Esophagus squamous epithelium (tissue), 5 donors: ENCODE measurements around the gene DLGAP1. TPM values are rescaled to one million over a fixed set of nuclear protein-coding genes. Genes with fewer than 3 reads are reported as not detected.

Experiments used
- DNase-seq: peaks from one replicate; lab custom pipeline; 2025; lab: John Stamatoyannopoulos, UW
- H3K27ac ChIP-seq, 4 donors: fragments of 200-600 bp; sonication (generic); one replicate each; pipeline ENCODE4 v1.5.1; 2016 to 2019; ENCODE audit warnings: mild to moderate bottlenecking in 1 of 4
- H3K27me3 ChIP-seq, 4 donors: fragments of 200-600 bp; sonication (generic); 1 replicate in 3 of 4; 2 replicates in 1 of 4; pipeline versions ENCODE4 v1.5.1 to v1.6.0; 2017 to 2021; ENCODE audit warnings: antibody characterized with exemption in 1 of 4
- H3K36me3 ChIP-seq, 3 donors: fragments of 200-600 bp; sonication (generic); one replicate each; pipeline ENCODE4 v1.5.1; 2016 to 2019
- H3K4me1 ChIP-seq, 3 donors: fragments of 200-600 bp; sonication (generic); one replicate each; pipeline ENCODE4 v1.5.1; 2017 to 2019
- H3K4me3 ChIP-seq, 4 donors: fragments of 200-600 bp; sonication (generic); 1 replicate in 3 of 4; 2 replicates in 1 of 4; pipeline ENCODE4 v1.5.1; 2016 to 2019; ENCODE audit warnings: mild to moderate bottlenecking in 2 of 4, moderate library complexity in 1 of 4
- H3K9me3 ChIP-seq, 3 donors: fragments of 200-600 bp; sonication (generic); one replicate each; pipeline ENCODE4 v1.5.1; 2016 to 2019
- CTCF ChIP-seq, 6 experiments: fragments of 450-650 bp in 4 of 6; fragments of 200-600 bp in 2 of 6; sonication (generic) in 2 of 6; IDR thresholded peaks; one replicate each; pipeline ENCODE4 v1.5.1; 2016 to 2019; ENCODE audit warnings: antibody characterized with exemption in 6 of 6, mild to moderate bottlenecking in 4 of 6, moderate library complexity in 4 of 6
- POLR2A ChIP-seq, 4 donors: fragments of 450-650 bp; IDR thresholded peaks; one replicate each; pipeline ENCODE4 v1.6.1; 2017; ENCODE audit warnings: antibody characterized with exemption in 4 of 4, mild to moderate bottlenecking in 4 of 4, moderate library complexity in 3 of 4
- WGBS, 2 donors: methylation state at CpG; one replicate each; pipeline ENCODE4 v1.1.5; 2018; 5-methylcytosine and 5-hydroxymethylcytosine counted together
- intact Hi-C: fragments of 100-400 bp; cut with DNase I; formaldehyde crosslinking; loops from one replicate; pipeline ENCODE4 v1.15.0; 2022
- total RNA-seq, 4 donors: library from RNA; depleted of rRNA; stranded (reverse); fragments of >200 nt; gene quantifications; one replicate each; pipeline ENCODE4 v1.1.0, GENCODE V29; 2016
- donor health status: DM: yes; HTN: yes; CAD: no.

DLGAP1 gene
- total RNA-seq, 4 donors from 2014 or later: 0.09 to 1.5 (median 0.52) TPM

- Histone ChIP-seq H3K4me1 (peaks cover 0 to 6% (median 0%) of the 10 kb centered on the region in 3 donors), H3K27ac (no peak overlapping the region), H3K27me3 (no peaks in the 10 kb centered on the region), H3K4me3 (no peak overlapping the region), H3K9me3 (no peaks in the 10 kb centered on the region), H3K36me3 (no peaks in the 10 kb centered on the region)
- intact Hi-C loops: loop anchor here (10.0 kb wide), 1 partner anchor 294 kb away; no protein-coding TSS in a partner anchor
- 8 to 16% methylated on average over 4 of the region's 4 CpGs for WGBS, 2 donors
- no peak for TF ChIP-seq POLR2A (IDR thresholded peaks at IDR 0.05)
- TF ChIP-seq CTCF (IDR thresholded peaks at IDR 0.05): peak in 5 of 6 experiments; percentile 36 to 66 (median 51)
- no peak for DNase-seq
Observed at GRCh38 chr18:3998698-3999333, 456.3 kb downstream of the DLGAP1 start.

- Histone ChIP-seq H3K36me3 (no peaks in the 10 kb centered on the region), H3K4me1 (peaks cover 0 to 6% (median 0%) of the 10 kb centered on the region in 3 donors), H3K9me3 (no peaks in the 10 kb centered on the region), H3K27me3 (no peaks in the 10 kb centered on the region), H3K27ac (no peak overlapping the region), H3K4me3 (no peak overlapping the region)
- DNase-seq: no peak
- TF ChIP-seq POLR2A (IDR thresholded peaks at IDR 0.05) (no peak), CTCF (IDR thresholded peaks at IDR 0.05) (peak in 5 of 6 experiments; percentile 51 to 90 (median 62))
- intact Hi-C loops: loop anchor here (10.0 kb wide), 1 partner anchor 291 kb away; no protein-coding TSS in a partner anchor
- 12 to 14% methylated on average over 8 of the region's 8 CpGs for WGBS, 2 donors
Observed at GRCh38 chr18:3995476-3996102, 459.5 kb downstream of the DLGAP1 start.

- Histone ChIP-seq H3K4me1 (peaks cover 0 to 6% (median 0%) of the 10 kb centered on the region in 3 donors), H3K27ac (no peak overlapping the region), H3K27me3 (no peaks in the 10 kb centered on the region), H3K4me3 (no peak overlapping the region), H3K9me3 (no peaks in the 10 kb centered on the region), H3K36me3 (no peaks in the 10 kb centered on the region)
- no peak for DNase-seq
- intact Hi-C loops: loop anchor here (10.0 kb wide), 1 partner anchor 289 kb away; no protein-coding TSS in a partner anchor
- 77 to 85% methylated on average over 9 of the region's 9 CpGs for WGBS, 2 donors
- TF ChIP-seq POLR2A (IDR thresholded peaks at IDR 0.05) (no peak), CTCF (IDR thresholded peaks at IDR 0.05) (no peak)
Observed at GRCh38 chr18:3993941-3994687, 461.0 kb downstream of the DLGAP1 start.

- intact Hi-C loops: no loop called here
Observed at GRCh38 chr18:3985664-3986063, 469.4 kb downstream of the DLGAP1 start.

More at GRCh38 chr18:3985664-3986063, 469.4 kb downstream of the DLGAP1 start:
- H3K4me3 ChIP-seq: no peak overlapping the region
- no peaks in the 10 kb centered on the region for H3K36me3 ChIP-seq
- no peaks in the 10 kb centered on the region for H3K9me3 ChIP-seq
- H3K27me3 ChIP-seq: no peaks in the 10 kb centered on the region
- 81 to 85% methylated on average over 2 of the region's 2 CpGs for WGBS, 2 donors
- no peak for DNase-seq
- TF ChIP-seq POLR2A (IDR thresholded peaks at IDR 0.05): no peak
- TF ChIP-seq CTCF (IDR thresholded peaks at IDR 0.05): no peak
- no peak overlapping the region for H3K27ac ChIP-seq
- peaks cover 0 to 16% (median 7%) of the 10 kb centered on the region in 3 donors for H3K4me1 ChIP-seq
